Esophagus mucosa (tissue), 1 donor: ENCODE measurements around the gene TMPRSS6. TPM values are rescaled to one million over a fixed set of nuclear protein-coding genes. Genes with fewer than 3 reads are reported as not detected.

Experiments used
- ATAC-seq: fragments of 200-7000 bp; cut with Tn5 transposase; one replicate; pipeline ENCODE4 v1.9.1; 2020
- total RNA-seq: library from RNA; stranded (reverse); gene quantifications from one replicate; pipeline ENCODE4 v1.2.4, GENCODE V29; 2023
- donor health status: DM: yes; HTN: yes; CAD: no.

The TMPRSS6 gene
- total RNA-seq, 1 donor from 2014 or later: not detected

- no peak for ATAC-seq
Measured at GRCh38 chr22:37140686-37141323, 31.3 kb upstream of the TMPRSS6 start.

DNA sequence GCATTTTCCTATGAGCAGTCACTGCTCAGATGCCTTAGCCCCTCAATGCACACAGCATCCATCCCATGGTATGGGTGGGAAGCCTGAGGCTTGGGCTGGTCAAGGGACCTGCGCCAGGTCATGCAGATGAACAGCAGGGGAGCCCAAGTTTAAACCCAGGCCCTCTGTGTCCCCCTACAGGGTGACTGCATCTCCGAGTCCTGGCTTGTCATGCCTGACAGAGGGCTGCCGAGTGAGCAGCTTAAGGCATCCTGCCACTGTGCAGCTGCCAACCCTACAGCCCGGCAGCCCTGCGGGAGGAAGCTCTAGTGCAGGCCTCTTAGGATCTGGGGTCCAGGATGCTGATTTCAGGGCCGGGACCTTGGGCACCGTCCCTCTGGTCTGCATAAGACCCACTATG, 30.2 kb upstream of the TMPRSS6 start:
- ATAC-seq: no peak

DNA sequence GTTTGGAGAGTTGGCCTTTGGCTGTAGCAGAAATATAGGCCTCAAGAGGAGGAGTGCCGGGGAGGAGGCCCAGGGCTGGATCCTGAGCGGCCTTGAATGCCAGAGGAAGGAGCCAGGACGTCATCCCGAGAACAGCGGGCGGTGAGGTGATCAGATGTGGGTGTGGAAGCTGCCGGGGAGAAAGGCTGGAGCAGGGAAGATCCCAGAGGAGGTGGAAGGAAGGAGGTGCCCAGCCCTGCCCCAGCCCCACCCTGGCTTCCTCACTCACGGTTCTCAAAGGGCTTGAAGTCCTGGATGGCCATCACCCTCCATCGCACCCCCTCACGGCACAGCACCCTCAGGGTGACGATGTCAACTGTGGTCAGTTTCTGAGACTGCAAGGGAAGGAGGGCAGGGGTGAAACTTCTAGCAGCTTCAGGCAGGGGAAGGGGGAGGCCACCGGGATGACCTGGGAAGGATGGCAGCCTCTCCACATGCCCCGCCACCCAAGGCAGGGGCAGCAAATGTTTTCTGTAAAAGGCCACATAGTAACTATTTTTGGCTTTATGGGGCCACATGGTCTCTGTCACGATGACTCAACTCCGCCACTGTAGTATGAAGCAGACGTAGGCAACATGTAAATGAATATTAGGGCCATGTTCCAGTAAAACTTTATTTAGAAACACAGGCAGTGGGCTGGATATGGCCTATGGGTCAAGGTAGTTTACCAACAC, 29.5 kb upstream of the TMPRSS6 start:
- ATAC-seq: no peak

DNA sequence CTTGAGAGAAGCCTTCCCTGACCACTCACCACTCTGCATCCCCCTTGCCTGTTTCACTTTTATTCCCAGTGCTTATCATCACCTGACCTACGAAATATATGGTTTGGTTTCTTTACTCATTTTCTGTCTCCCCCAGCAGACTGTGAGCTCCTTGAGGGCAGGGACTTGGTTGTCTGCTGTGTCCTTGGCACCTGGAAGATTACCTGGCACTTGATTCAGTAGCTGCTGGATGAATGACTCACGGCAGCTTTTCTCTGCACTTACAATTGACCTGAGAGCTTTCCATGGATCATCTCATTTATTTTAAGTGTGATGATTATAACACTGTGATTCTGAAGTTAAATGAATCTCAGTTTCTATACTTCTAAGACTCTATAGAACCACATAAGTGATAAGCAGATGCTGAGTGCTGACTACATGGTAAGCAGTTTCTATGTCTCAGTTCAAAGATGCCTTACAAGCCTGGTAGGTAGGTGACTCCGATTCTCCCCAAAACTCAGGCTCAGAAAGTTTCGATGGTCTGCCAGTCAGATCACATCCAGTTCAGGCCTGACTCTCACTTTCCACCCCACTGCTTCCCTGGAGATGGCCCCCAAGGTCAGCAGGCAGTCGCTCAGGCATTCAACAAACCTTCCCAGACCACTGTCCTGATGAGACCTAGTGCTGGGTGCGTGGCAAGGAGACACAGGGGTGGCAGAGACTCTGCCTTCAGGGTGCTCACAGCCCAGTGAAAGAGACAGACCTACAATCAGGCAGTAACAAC, 28.6 kb upstream of the TMPRSS6 start:
- ATAC-seq: no peak

DNA sequence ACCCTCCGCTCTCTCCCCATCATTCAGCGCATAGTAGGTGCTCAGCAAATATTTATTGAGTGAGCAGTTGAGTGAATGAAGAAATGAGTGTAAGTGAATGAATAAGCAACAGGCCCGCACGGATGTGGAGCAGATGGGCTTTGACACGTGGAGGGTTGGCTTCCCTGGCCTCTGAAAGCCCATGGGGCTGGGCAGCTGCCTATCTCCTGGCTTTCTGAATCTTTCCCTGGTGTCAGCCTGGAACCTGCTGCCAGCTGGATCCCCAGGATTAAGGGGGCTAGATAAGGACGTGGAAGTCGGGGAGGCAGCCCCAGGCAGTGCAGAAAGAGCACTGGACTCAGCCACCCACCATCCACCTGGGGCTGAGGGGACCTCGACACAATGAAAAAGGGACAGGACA, 27.6 kb upstream of the TMPRSS6 start:
- ATAC-seq: no peak

- ATAC-seq: no peak
Measured at GRCh38 chr22:37135023-37135422, 25.5 kb upstream of the TMPRSS6 start.

DNA sequence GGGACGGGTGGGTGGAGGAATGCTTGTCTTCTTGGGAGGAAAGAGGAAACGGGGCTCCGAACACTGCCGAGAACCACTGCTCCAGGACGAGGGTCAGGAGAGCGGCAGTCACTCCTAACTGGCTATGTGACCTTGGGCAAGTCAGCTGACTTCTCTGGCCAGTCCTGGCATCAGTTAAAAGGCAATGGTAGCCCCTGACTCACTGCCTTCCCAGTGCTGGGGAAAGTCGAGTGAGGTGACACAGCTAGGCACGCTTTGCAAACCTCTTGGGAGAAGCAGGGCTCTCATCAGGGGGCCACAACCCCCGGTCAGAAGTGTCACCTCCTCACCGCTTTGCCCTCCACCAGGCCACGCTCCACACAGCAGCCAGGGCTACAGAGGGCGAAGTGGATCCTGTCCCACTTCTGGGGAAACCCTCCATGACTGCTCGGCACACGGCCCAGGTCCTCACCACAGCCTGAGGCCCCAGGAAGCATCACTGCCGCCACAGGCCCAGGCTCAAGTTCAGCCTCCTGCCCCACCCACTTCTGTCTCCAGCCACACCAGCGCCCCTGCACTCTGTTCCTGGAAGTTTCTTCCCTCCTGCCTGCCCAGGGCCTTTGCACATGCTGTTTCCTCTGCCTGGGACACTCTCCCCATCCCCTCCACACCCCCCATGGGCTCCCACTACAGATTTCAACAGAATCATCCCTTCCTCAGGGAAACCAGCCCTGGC, 23.9 kb upstream of the TMPRSS6 start:
- peak; percentile 31 for ATAC-seq

DNA sequence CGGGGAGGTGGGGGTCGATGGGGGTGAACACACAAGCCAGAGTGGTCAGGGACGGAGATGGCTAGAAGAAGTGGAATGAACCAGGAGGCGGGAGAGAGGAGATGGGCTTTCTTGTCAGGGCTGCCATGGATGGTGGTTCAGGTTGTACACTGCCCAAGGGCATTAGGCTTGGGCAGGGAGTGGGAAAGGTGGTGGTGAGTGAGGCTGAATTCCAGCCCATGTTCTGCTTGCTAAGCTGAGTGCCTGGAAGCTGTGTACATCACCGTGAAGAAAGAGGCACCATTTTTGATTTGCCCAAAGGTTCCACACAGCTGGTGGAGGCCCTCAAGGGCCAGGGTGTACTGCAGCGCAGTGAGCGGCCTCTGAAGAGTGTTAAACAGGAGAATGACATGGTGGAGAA, 23.3 kb upstream of the TMPRSS6 start:
- ATAC-seq: no peak

DNA sequence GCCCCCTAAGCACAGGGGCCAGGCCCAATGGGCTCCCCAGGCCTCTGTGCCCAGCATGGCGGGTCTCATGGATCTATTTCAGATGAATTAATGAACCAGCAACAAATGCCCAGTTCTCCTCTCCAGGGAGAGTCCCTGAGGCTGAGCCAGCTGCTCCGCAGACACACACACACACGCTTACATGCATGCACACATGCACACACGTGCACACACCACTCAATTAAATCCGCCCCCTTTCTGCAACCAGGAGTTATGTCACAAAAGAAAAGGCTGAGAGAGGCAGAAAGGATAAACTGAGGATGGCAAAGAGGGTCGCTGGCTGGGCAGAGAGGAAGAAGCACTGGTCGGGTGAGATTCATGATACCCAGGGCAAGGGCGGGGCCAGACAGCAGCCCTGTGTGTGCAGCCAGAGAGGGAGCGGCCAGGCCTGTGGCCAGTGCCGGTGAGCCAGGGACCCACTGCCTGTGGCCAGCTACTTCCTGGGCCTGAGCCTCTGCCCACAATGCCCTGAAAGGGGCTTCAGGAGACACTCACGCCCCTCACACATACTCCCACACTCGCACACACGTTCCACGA, 20.4 kb upstream of the TMPRSS6 start:
- no peak for ATAC-seq

DNA sequence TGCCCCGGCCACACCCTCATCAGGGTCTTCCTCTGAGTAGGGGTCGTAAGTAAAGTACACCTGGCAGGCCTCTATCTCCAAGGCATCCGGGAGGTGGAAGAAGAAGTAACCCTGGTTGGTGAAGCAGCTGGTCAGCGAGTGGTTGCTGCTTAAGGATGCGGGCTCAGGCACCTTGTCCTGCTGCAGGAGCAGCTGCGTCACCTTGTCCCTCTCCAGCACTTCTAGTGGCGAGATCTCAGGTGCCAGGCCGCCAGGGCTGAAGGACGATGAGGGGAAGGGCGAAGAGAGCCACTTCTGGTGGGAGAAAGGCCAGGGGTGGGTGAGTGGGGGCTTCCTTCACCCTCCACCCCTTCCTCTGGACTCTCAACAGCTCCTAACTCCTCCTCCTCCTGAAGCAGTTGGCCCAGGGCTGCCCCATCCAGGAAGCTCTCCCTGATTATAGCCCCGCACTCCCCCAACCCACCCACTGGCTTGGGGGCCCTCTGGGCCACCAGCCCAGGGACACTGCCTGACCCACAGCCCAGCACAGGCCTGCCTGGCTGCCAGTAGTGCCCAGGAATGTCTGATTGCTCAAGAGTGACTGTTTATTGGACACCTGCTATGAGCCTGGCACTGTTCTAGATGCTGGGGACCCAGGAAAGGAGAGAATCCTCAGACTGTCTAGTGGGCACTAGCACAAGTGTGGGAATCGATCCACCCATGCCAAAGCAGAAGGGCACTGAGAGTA, 19.2 kb upstream of the TMPRSS6 start:
- no peak for ATAC-seq

- ATAC-seq: no peak
Measured at GRCh38 chr22:37127350-37127878, 17.9 kb upstream of the TMPRSS6 start.

- ATAC-seq: no peak
Measured at GRCh38 chr22:37126882-37127281, 17.4 kb upstream of the TMPRSS6 start.

DNA sequence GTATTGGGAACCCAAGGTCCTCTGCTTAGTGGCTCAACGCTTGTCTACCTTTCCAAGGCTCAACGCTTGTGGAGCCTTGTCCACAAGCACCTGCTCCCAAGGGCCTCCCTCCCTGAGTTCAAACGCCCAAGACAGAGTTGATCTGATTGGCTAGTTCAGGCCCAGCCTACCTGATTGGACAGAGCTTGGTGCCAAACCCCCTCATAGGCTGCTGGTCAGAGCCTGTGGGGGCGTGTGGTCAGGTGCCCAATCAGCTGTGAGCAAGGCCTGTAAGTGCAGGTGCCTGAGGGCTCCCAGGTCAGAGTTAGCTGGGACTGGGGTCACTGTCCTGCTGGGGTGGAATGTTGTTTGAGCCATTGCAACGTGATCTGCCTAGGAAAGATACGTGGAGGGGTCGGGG, 16.9 kb upstream of the TMPRSS6 start:
- no peak for ATAC-seq

- no peak for ATAC-seq
Measured at GRCh38 chr22:37123649-37124048, 14.1 kb upstream of the TMPRSS6 start.

- ATAC-seq: no peak
Measured at GRCh38 chr22:37122598-37123180, 13.2 kb upstream of the TMPRSS6 start.

GRCh38 chr22:37121887-37122591, 12.5 kb upstream of the TMPRSS6 start:
- ATAC-seq: peak; percentile 84

GRCh38 chr22:37120569-37121340, 11.2 kb upstream of the TMPRSS6 start:
- ATAC-seq: no peak

DNA sequence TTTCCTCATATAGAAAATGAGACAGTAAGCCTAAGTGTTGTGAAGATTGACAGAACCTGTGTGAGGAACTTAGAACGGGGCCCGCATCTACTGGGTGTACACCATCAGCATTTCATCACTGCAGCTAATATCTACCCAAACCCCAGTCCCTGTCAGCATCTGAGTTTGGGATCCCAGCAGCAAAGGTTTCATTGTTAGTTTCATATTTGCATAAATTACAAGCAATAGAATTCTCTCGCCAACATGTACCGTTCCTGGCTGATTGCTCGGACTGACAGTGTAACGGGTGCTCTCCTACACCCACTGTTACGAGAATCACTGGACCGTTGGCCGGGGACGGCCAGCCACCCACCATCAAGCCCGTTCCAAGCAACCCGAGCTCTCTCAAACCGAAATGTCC, 10.4 kb upstream of the TMPRSS6 start:
- no peak for ATAC-seq

GRCh38 chr22:37118083-37118482, 8.6 kb upstream of the TMPRSS6 start:
- ATAC-seq: no peak

GRCh38 chr22:37117092-37117491, 7.6 kb upstream of the TMPRSS6 start:
- no peak for ATAC-seq
